NCI-H187 treated with DMSO at 0.1 percent for 48 hours (cell line): ENCODE data around the gene VWA7.

Experiments used
- DNase-seq: peaks from one replicate; lab custom pipeline; 2025; lab: John Stamatoyannopoulos, UW

The VWA7 gene

GRCh38 chr6:31729979-31730630, 47.0 kb downstream of the VWA7 start:
- DNase-seq, result no peak

DNA sequence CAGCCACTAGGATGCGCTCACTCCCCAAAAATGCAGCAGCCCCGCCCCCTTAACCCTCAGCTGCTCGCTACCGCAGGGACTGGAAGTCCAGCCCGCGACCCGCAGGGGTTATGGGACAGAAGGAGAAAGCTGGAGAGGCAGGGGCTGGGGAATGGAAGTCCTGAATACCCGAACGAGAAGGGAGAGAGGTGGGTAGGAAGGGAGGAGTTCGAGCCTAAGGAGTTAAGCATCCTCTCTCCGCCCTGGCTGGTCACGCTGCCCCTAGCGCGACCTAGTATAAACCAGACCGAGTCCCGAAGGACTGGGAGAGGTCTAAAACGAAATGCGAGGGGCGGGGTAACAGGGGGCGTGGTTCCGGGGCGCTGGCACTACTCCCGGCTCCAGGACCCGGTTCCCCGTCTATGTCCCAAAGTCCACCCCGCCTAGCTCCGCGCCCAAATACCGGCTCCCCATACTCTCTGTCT, 47.6 kb downstream of the VWA7 start:
- DNase-seq, result no peak

DNA sequence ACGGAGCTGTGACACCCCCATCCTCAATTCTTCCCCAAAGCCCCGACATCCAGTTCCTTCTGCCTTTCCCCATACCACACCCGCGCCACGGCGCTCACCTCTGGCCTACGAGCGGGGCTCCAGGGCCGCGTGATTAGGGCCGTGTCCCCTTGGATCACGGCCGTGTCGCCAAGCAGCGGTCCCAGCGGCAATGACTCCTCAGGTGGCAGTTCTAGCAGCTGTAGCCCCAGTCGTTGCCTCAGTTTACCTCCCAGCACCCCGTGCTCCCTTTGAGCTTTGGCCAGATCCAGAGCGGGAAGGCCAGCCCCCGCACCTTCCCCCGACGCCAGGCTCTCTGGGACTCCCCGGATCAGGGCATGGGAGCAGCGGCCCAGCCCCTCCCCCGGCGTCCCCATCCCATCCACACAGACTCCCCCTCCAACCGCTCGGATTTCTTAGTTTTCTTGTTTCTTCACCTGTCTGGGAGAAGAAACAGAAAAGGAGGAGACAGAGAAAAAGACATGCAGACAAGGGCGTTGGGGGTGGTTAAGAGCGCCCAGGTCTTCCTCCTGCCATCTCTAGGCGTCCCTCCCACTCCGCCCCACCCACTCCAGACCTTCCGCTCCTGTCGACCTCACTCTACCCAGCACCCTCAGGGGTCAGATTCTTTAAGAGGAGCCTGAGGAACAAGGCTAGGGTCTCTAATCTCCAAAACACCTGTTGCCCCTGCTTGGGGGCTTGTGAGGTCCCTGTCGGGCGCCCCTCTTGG, 48.2 kb downstream of the VWA7 start, which contains the start of gene DDAH2:
TSS of gene DDAH2 (minus strand) at position 533 of the 748 bp plus-strand sequence. CDS start at position 395, 138 bp downstream.
- no peak for DNase-seq

DNA sequence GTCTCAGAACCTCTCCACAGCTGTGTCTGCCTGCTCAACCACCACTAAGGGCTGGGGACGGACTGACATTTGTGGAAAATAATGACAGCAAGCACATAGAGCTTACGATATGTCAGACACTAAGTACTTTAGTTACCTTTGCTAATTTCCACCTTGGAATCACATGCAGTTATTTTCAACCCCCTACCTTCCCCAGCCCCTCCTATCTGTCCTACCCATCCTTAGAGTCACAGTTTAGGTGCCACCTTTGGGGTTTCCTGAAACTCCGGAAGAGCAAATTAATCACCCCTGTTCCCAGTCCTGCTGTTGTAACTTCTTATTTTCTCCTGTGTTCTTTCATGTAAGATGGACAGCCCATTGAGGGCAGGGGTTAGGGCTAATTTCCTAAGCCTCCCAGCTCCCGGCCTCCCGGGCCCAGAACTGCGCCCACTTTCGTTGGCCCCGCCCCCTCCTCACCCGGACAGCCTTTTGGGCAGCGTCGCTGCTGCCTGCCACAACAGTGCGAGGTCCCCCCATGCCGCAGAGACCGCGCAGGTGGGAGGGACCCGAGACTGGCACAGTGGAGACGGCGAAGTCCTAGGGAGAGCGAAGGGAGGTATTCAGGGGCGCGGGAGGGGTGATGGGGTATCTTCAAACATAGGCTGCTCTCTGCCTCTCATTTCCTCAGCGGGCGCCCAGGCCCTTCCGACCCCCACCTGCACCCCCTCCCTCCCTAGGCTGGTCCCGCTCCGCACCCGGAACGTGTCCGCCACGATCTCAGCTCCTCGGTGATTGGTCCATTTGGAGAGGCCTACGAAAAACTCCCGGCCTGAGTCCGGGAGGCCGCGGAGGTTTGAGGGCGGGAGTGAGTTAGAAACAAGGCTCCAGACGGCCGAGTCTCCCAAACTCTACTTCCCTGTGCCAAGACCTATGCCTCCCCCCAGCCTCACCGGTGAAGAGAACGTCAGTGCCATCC, 49.1 kb downstream of the VWA7 start:
- DNase-seq, result no peak

- DNase-seq, result no peak
Measured at GRCh38 chr6:31727034-31727716, 50.0 kb downstream of the VWA7 start.

DNA sequence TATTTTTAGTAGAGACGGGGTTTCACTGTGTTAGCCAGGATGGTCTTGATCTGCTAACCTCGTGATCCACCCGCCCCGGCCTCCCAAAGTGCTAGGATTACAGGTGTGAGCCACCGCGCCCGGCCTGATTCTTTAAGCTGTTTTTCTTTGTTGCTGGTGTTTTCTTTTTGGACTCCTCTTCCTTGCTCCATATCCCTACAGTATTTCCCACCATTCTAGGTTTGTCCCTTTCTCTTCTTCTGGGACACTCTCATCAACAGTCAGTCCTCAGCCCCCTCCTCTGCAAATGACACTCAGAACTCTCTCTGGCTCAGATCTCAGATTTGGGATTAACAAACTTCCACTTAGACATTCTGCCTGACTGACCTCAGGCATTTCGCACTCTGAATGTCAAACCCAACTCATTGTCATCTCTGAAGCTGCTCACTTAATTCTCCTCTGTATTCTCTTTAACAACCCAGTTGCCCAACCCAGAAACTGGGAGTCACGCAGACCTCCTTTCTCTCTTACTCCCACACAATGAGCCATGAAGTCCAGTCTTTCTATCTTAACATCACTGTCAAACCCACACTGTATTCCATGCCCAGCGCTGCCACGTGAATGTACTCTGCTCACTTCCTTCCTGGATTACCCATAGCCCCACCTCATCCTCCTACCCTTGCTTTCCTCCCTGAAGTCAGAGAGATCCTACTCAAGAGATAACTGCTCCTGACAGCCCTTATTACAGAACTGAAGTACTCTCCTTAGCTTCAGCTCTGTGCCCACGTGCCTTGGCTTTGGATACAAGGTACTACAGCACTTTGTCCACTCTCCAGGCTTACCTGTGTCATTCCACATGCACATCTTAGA, 51.4 kb downstream of the VWA7 start:
- DNase-seq, result no peak

DNA sequence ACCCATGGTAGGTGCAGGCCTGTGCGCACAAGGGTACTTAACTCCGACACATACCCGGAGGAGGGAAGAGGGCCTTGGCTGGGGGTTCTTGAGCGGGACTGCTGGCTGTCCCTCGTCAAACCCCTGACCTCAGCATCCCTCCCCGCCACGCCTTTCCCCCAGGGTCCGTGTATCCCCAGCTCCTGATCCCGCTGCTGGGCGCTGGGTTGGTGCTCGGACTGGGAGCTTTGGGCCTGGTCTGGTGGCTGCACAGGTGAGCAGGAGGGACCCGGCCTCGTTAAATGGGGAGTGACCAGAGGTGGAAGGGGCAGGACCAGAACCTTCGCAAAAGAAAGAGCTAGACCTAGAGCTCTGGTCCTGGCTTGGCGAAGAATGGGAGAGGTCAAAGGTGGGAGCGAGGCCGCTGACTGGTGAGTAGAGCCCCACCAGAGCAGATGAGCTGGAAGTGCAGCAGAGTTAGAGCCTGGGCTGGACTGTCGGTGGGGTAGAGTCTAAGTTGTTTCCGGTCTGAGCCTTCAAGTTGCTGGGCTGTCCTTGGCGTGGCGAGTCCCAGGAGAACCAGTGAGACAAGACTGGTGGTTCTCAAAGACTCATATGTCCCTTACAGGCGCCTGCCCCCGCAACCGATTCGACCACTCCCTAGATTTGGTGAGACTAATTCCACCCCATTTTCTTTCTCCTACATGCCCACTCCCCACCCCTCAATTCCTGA, 53.0 kb downstream of the VWA7 start:
- DNase-seq, result no peak

- no peak for DNase-seq
Measured at GRCh38 chr6:31723245-31723979, 53.7 kb downstream of the VWA7 start, which contains the start of gene MPIG6B. MPIG6B (plus strand) TSS chr6:31723373; CDS start chr6:31723384, 11 bp downstream.

DNA sequence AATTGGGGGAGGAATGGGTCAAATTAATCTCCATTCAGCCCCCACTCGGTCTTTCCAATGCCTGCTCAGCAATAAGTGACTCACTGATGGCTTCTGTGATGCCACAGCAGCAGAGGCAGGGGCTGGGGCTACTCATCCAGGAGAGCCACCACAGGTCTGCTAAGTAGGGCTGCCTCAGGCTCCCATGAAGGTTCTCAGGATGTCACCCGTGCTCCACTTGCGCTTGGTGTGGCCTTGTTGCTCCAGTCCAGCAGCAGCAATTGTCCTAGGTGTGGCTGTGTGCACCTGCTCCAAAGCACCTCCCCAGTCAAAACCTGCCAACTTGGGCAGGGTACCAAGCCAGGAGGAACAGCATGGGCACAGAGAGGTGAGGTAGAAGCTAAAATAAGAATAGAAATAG, 55.0 kb downstream of the VWA7 start:
- DNase-seq, result no peak

GRCh38 chr6:31721351-31722020, 55.6 kb downstream of the VWA7 start, which contains the start of gene LY6G6C:
LY6G6C (minus strand) TSS chr6:31721746; CDS start chr6:31721679, 67 bp downstream.
- no peak for DNase-seq

GRCh38 chr6:31720196-31720770, 56.8 kb downstream of the VWA7 start:
- no peak for DNase-seq

DNA sequence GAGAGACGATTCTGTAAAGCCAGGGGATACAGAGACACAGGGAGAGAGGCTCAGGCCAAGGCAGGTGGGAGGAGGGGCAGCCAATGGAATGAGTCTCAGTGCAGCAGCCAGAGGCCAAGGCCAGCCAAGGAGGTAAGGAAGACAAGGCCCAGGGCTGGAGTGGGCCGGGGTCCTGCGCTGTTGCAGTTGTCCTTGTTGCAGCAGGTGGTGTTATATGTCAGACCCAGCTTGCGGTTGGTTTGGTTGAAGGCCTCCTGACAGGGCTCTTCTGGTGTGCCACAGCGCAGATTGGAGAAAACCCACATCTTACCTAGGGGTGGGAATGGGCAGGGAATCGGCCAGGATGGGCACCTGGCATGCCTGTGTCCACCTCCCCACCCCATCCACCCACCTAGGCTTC, 58.1 kb downstream of the VWA7 start:
- no peak for DNase-seq

GRCh38 chr6:31718265-31718664, 58.9 kb downstream of the VWA7 start:
- DNase-seq, result no peak

DNA sequence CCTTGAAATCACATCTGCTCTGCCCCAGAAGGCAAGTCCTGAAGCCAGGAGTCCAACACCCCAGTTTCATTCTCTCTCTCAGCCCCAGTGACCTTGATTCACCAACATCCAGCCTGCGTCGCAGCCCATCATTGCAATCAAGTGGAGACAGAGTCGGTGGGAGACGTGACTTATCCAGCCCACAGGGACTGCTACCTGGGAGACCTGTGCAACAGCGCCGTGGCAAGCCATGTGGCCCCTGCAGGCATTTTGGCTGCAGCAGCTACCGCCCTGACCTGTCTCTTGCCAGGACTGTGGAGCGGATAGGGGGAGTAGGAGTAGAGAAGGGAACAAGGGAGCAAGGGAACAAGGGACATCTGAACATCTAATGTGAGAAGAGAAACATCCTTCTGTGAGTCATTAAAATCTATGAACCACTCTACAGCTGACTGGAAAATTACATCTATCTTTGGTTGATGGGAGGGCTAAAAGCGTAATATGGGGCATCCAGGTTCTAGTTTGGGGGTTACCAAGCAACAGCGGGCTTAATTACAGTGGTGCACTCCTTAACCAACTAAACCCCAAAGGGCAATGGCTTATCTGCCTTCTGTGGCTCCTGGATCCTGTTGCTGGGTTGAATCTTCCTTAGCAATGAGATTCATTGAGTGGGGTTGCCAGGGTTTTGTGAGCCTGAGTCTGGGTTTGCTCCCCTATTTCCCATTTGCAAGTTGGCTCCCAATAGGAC, 59.5 kb downstream of the VWA7 start:
- DNase-seq, result no peak
